NCI-H2107 treated with DMSO at 0.1 percent for 48 hours (cell line): ENCODE data around the gene AKIRIN1.
"Not testable (repeated sequence)": the region's sequence is repeated elsewhere in the genome, so short reads cannot be mapped to it uniquely, and the experiment has no call there.

ENCODE experiments used
- DNase-seq: peaks from one replicate; lab custom pipeline; 2025; ENCODE audit not compliant: unreplicated experiment; lab: John Stamatoyannopoulos, UW

Gene AKIRIN1

GRCh38 chr1:39044762-39045161 lies 53.7 kb downstream of the AKIRIN1 start:
- no peak for DNase-seq

- DNase-seq: no peak
These were observed 54.2 kb downstream of the AKIRIN1 start for GRCh38 chr1:39045231-39045630.

GRCh38 chr1:39046613-39047210 lies 55.6 kb downstream of the AKIRIN1 start:
- no peak for DNase-seq

- no peak for DNase-seq
These were observed 56.5 kb downstream of the AKIRIN1 start for GRCh38 chr1:39047374-39048229.

- DNase-seq: no peak
These were observed 57.8 kb downstream of the AKIRIN1 start for GRCh38 chr1:39048745-39049370.

GRCh38 chr1:39050001-39050400 lies 58.9 kb downstream of the AKIRIN1 start:
- DNase-seq: no peak

GRCh38 chr1:39051193-39051850 lies 60.2 kb downstream of the AKIRIN1 start:
- not testable (repeated sequence) for DNase-seq

- DNase-seq: no peak
These were observed 60.9 kb downstream of the AKIRIN1 start for GRCh38 chr1:39051956-39052355.

GRCh38 chr1:39055213-39055710 lies 64.2 kb downstream of the AKIRIN1 start:
- not testable (repeated sequence) for DNase-seq
